PC-3 (cell line): Measurements from ENCODE around the gene KCTD12. TPM values are rescaled to one million over a fixed set of nuclear protein-coding genes. Genes with fewer than 3 reads are reported as not detected.

Experiments used
- ATAC-seq: fragments of 200-7000 bp; cut with Tn5 transposase; 2 replicates; pipeline ENCODE4 v1.9.1; 2020; ENCODE audit warnings: mild to moderate bottlenecking, moderate library complexity
- BruUV-seq: library from RNA; stranded (reverse); fragments of 400-500 nt; replicated peaks from 2 replicates; lab custom pipeline; 2021; lab: Mats Ljungman, UMichigan
- CTCF ChIA-PET: fragments of 300-600 bp; sonication (Branson Sonifier 250); formaldehyde crosslinking; loops from one replicate; lab custom pipeline; 2022; ENCODE audit warnings: antibody characterized with exemption; lab: Charles Lee
- POLR2A ChIA-PET: fragments of 300-600 bp; sonication (Branson Sonifier 250); formaldehyde crosslinking; loops from one replicate; lab custom pipeline; 2022; ENCODE audit warnings: antibody characterized with exemption; ENCODE audit not compliant: unreplicated experiment; lab: Charles Lee
- DNase-seq: peaks from one replicate; pipeline ENCODE4 v3.0.0-alpha.2; 2015
- H2AFZ ChIP-seq: fragments of 300-600 bp; sonication (generic); 2 replicates; pipeline ENCODE4 v1.6.0; 2016; ENCODE audit warnings: antibody characterized with exemption, low read length
- H3F3A ChIP-seq: fragments of 300-600 bp; sonication (generic); one replicate; pipeline ENCODE4 v1.6.0; 2017; ENCODE audit warnings: antibody characterized with exemption, low read length, control low read depth, mild to moderate bottlenecking; ENCODE audit not compliant: unreplicated experiment
- H3K27ac ChIP-seq: fragments of 300-600 bp; sonication (generic); 2 replicates; pipeline ENCODE4 v1.5.1; 2016; ENCODE audit warnings: mild to moderate bottlenecking, low read length
- H3K27me3 ChIP-seq: fragments of 300-600 bp; sonication (generic); 2 replicates; pipeline ENCODE4 v1.6.1; 2016; ENCODE audit warnings: low read length, mixed read lengths
- H3K36me3 ChIP-seq: fragments of 300-600 bp; sonication (generic); 2 replicates; pipeline ENCODE4 v1.6.1; 2016; ENCODE audit warnings: low read depth, mixed run types, low read length, mixed read lengths
- H3K4me1 ChIP-seq: fragments of 300-600 bp; sonication (generic); 2 replicates; pipeline ENCODE4 v1.5.1; 2016; ENCODE audit warnings: low read length; ENCODE audit not compliant: insufficient read depth
- H3K4me2 ChIP-seq: fragments of 300-600 bp; sonication (generic); 2 replicates; pipeline ENCODE4 v1.6.0; 2016; ENCODE audit warnings: low read length
- H3K4me3 ChIP-seq: fragments of 300-600 bp; sonication (generic); 2 replicates; pipeline ENCODE4 v1.5.1; 2016; ENCODE audit warnings: mild to moderate bottlenecking, low read length, mixed read lengths
- H3K79me2 ChIP-seq: fragments of 300-600 bp; sonication (generic); 2 replicates; pipeline ENCODE4 v1.6.1; 2017; ENCODE audit warnings: low read length, mixed read lengths
- H3K9ac ChIP-seq: fragments of 300-600 bp; sonication (generic); 2 replicates; pipeline ENCODE4 v1.6.0; 2016; ENCODE audit warnings: mild to moderate bottlenecking, low read length
- H3K9me2 ChIP-seq: fragments of 300-600 bp; sonication (generic); replicated peaks from 2 replicates; pipeline ENCODE4 v1.6.1; 2016; ENCODE audit warnings: mixed run types, low read length, mixed read lengths
- H3K9me3 ChIP-seq: fragments of 300-600 bp; sonication (generic); 2 replicates; pipeline ENCODE4 v1.6.1; 2016; ENCODE audit warnings: low read length, mixed read lengths
- H4K20me1 ChIP-seq: fragments of 300-600 bp; sonication (generic); 2 replicates; pipeline ENCODE4 v1.6.1; 2016; ENCODE audit warnings: low read length, mixed read lengths
- EZH2 ChIP-seq: fragments of 300-600 bp; sonication (generic); IDR thresholded peaks from one replicate; pipeline ENCODE4 v1.6.1; 2017; ENCODE audit warnings: antibody characterized with exemption, mild to moderate bottlenecking, low read length; ENCODE audit not compliant: unreplicated experiment
- EZH2phosphoT487 ChIP-seq: fragments of 300-600 bp; sonication (generic); IDR thresholded peaks from 2 replicates; pipeline ENCODE4 v1.6.1; 2018; ENCODE audit warnings: mild to moderate bottlenecking, antibody characterized with exemption, low read length, borderline replicate concordance
- intact Hi-C: fragments of 100-400 bp; cut with micrococcal nuclease; formaldehyde crosslinking; loops from 2 replicates; pipeline ENCODE4 v1.9.0; 2023
- total RNA-seq: library from RNA; depleted of rRNA; stranded (reverse); fragments of >200 nt; gene quantifications from 2 replicates; pipeline ENCODE4 v1.2.3, GENCODE V29; 2014
- TF ChIP-seq, protein P1 (sequence below): fragments of 300-600 bp; sonication (generic); conservative IDR thresholded peaks from 2 replicates; pipeline ENCODE4 v1.5.1; 2017; ENCODE audit warnings: antibody characterized with exemption, low read depth, mild to moderate bottlenecking, low read length

KCTD12 gene
- total RNA-seq, 1 experiment from 2014 or later, result 7.0 TPM

DNA sequence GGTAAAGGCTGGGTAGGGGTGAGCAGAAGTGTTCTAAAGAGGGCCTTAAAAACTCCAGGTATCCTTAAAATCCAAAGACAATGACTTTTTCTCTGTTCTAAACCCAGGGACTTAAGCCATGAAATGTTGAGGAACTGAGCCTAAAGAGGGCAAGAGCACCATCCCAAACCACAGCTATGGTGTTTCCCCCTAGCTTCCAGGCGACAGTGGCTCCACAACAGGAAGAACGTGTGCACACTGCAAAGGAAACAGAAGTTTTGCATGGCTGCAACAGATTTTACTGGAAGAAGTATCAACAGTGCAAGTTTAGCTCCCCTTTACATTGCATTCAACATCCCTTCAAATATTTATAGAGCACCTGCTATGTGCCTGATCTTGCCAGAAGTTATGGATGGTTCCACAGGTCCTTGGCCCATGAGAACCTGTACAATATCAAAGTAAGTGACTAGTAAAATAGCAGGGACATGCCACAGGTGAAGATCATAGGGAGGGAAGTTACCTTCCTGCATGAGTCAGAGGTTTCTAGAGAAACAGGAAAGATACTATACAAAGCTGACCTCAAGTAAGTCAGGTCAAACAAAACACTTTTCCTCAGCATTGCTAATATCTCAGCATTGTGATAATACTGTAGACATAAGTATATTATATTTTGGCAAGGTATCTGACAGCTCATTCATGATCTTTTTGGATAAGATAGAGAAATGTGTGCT, 8.4 kb upstream of the KCTD12 start:
- Histone ChIP-seq H3K36me3 (no peaks in the 10 kb centered on the region), H3K9me3 (no peaks in the 10 kb centered on the region), H3K4me3 (no peak overlapping the region), H3K79me2 (no peaks in the 10 kb centered on the region), H4K20me1 (no peaks in the 10 kb centered on the region), H3K27me3 (no peaks in the 10 kb centered on the region), H3K4me1 (peaks cover 10% of the 10 kb centered on the region), H2AFZ (no peak overlapping the region), H3K9me2 (no peaks in the 10 kb centered on the region), H3F3A (no peaks in the 10 kb centered on the region), H3K9ac (no peak overlapping the region), H3K4me2 (no peak overlapping the region), H3K27ac (no peak overlapping the region; the same call in 1 of the 2 replicates)
- ATAC-seq, result peak; percentile 73
- TF ChIP-seq, protein P1, sequence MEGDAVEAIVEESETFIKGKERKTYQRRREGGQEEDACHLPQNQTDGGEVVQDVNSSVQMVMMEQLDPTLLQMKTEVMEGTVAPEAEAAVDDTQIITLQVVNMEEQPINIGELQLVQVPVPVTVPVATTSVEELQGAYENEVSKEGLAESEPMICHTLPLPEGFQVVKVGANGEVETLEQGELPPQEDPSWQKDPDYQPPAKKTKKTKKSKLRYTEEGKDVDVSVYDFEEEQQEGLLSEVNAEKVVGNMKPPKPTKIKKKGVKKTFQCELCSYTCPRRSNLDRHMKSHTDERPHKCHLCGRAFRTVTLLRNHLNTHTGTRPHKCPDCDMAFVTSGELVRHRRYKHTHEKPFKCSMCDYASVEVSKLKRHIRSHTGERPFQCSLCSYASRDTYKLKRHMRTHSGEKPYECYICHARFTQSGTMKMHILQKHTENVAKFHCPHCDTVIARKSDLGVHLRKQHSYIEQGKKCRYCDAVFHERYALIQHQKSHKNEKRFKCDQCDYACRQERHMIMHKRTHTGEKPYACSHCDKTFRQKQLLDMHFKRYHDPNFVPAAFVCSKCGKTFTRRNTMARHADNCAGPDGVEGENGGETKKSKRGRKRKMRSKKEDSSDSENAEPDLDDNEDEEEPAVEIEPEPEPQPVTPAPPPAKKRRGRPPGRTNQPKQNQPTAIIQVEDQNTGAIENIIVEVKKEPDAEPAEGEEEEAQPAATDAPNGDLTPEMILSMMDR, result no peak
- TF ChIP-seq EZH2 (no peak), EZH2phosphoT487 (no peak)
- BruUV-seq, result no TSS peak
- ChIA-PET CTCF (no interaction called here), POLR2A (no interaction called here)
- intact Hi-C loops, result no loop called here
- peak; percentile 62 for DNase-seq

DNA sequence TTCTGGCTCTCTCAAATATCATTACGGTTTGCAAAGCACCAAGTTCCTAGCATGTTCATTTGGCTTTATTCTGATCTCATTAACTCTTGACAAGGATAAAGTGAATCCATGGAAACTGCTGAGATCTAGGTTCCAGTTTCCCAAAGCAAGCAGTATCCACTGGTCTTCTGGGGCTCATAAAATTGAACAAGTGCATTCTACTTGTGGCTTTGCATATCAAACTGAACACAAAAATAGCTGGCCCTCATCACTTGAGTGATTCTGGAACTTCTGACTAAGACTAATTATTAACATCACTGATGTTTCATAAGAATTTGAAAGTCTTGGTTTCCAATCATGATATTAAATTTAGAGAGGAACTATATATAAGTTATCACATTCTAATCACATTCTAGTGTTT, 6.3 kb upstream of the KCTD12 start:
- Histone ChIP-seq H3K36me3 (no peaks in the 10 kb centered on the region), H3K27me3 (no peaks in the 10 kb centered on the region), H2AFZ (no peak overlapping the region), H3K9me2 (no peaks in the 10 kb centered on the region), H3K4me3 (no peak overlapping the region), H3K4me1 (peaks cover 10% of the 10 kb centered on the region), H3K27ac (no peak overlapping the region), H4K20me1 (no peaks in the 10 kb centered on the region), H3K79me2 (no peaks in the 10 kb centered on the region), H3F3A (no peaks in the 10 kb centered on the region), H3K4me2 (no peak overlapping the region), H3K9ac (no peak overlapping the region), H3K9me3 (no peaks in the 10 kb centered on the region)
- no peak for ATAC-seq
- ChIA-PET POLR2A (no interaction called here), CTCF (no interaction called here)
- BruUV-seq, result no TSS peak
- TF ChIP-seq EZH2, result no peak
- no peak for TF ChIP-seq EZH2phosphoT487
- TF ChIP-seq, protein P1, result no peak
- DNase-seq, result no peak
- intact Hi-C loops, result no loop called here

- Histone ChIP-seq H3F3A (no peaks in the 10 kb centered on the region), H3K27ac (no peak overlapping the region), H3K4me2 (no peak overlapping the region), H3K27me3 (no peaks in the 10 kb centered on the region), H3K4me1 (peaks cover 9% of the 10 kb centered on the region), H3K9ac (no peak overlapping the region), H4K20me1 (no peaks in the 10 kb centered on the region), H3K36me3 (no peaks in the 10 kb centered on the region), H2AFZ (no peak overlapping the region), H3K4me3 (no peak overlapping the region), H3K9me3 (no peaks in the 10 kb centered on the region), H3K79me2 (no peaks in the 10 kb centered on the region), H3K9me2 (no peaks in the 10 kb centered on the region)
- CTCF ChIA-PET, result no interaction called here
- POLR2A ChIA-PET, result no interaction called here
- TF ChIP-seq EZH2phosphoT487, result no peak
- DNase-seq (peak; percentile 8), ATAC-seq (no peak)
- intact Hi-C loops, result no loop called here
- no TSS peak for BruUV-seq
Observed at GRCh38 chr13:76890021-76890420, 3.8 kb upstream of the KCTD12 start.
